ENCODE data around the gene KCNG2. TPM values are rescaled to one million over a fixed set of nuclear protein-coding genes. Genes with fewer than 3 reads are reported as not detected.

The KCNG2 gene
- total RNA-seq, 4 donors from 2014 or later, result 0.55 TPM; not detected in 3

DNA sequence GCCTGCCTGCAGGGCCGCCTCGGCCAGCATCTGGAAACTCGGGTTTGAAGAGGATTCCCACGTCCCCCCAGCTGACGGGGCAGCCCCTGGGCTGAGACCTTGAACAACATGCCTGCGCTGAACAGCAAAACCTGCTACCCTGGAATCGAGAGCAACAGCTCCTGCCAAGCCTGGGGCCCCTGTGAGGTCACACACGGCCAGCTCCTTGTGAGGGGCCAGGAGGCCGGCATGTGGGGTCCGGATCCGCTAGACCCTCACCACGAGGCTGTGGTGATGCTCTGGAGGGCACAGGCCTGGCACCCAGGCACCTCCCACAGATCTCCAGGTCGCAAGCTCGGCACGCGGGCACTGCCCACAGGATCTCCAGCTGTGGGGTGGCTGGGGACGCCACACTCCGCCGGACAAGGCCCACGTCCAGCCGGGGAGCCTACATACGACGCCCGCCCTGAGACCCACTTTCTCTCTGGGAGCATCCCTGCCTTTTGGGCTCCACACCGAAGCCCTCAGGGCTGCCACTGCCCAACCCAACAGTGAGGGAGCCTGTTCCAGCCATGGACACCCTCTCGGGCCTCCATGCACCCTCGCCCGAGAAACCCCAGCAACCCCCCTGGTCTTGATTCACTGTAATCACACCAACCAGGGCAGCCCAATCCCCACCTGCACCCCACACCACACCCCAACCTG lies 119.6 kb downstream of the KCNG2 start:
- in situ Hi-C loops (cut with MboI; ENCODE audit: low sequenced_read_pairs in 4 of 4) (no loop called here), intact Hi-C loops (cut with DNase I; ENCODE audit: low total_unique reads) (no loop called here)
- no peak overlapping the region for H3K27ac ChIP-seq
- no peak overlapping the region for H3K4me3 ChIP-seq
- H3K4me1 ChIP-seq, result peaks cover 7 to 11% of the 10 kb centered on the region in 2 donors
- TF ChIP-seq, protein P1, sequence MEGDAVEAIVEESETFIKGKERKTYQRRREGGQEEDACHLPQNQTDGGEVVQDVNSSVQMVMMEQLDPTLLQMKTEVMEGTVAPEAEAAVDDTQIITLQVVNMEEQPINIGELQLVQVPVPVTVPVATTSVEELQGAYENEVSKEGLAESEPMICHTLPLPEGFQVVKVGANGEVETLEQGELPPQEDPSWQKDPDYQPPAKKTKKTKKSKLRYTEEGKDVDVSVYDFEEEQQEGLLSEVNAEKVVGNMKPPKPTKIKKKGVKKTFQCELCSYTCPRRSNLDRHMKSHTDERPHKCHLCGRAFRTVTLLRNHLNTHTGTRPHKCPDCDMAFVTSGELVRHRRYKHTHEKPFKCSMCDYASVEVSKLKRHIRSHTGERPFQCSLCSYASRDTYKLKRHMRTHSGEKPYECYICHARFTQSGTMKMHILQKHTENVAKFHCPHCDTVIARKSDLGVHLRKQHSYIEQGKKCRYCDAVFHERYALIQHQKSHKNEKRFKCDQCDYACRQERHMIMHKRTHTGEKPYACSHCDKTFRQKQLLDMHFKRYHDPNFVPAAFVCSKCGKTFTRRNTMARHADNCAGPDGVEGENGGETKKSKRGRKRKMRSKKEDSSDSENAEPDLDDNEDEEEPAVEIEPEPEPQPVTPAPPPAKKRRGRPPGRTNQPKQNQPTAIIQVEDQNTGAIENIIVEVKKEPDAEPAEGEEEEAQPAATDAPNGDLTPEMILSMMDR (IDR thresholded peaks at IDR 0.05 in 4 of 5, conservative IDR thresholded peaks at IDR 0.05 in 1 of 5), result no peak
- no peak for TF ChIP-seq POLR2A (IDR thresholded peaks at IDR 0.05)
- H3K36me3 ChIP-seq, result peaks cover 0 to 23% of the 10 kb centered on the region in 2 donors
- H3K9me3 ChIP-seq, result no peaks in the 10 kb centered on the region
- DNase-seq (peak in 1 of 2 donors; percentile 8), ATAC-seq (no peak)
- no peaks in the 10 kb centered on the region for H3K27me3 ChIP-seq

DNA sequence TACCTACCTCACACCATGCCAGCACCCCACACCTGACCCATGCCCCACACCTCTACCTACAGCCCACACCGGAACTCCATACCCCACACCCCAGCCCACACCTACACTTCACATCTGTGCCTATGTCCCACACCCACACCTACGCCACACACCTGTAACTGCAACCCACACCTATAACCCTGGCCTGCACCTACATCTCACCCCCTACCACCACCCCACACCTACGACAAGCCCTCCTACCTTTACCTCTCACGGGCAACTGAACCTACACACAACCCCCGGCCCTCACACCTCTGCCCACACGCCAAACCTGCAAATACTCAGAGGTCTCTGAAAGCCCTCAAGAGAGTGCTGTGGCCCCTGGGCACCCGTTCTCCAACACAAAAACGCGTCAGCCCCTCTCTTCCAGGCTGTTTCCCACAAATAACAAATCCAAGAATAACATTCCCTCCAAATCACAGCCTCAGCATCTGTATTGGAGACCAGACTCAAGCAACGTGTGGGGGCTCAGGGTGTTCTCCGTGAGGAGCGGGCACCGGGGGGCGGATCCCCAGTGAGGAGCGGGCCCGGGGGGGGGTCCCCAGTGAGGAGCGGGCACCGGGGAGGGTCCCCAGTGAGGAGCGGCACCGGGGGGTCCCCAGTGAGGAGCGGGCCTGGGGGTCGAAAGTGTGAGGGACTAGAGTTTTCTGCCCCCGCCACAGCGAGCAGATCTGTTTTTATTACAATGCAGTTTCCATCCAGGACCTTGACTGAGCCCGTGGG lies 120.3 kb downstream of the KCNG2 start:
- peaks cover 0 to 23% of the 10 kb centered on the region in 2 donors for H3K36me3 ChIP-seq
- no peak overlapping the region for H3K27ac ChIP-seq
- DNase-seq (peak in 1 of 2 donors; percentile 6), ATAC-seq (no peak)
- no peak for TF ChIP-seq POLR2A (IDR thresholded peaks at IDR 0.05)
- TF ChIP-seq, protein P1 (IDR thresholded peaks at IDR 0.05 in 4 of 5, conservative IDR thresholded peaks at IDR 0.05 in 1 of 5), result no peak
- H3K27me3 ChIP-seq, result no peaks in the 10 kb centered on the region
- peaks cover under 1 to 4% of the 10 kb centered on the region in 2 donors for H3K4me1 ChIP-seq
- no peaks in the 10 kb centered on the region for H3K9me3 ChIP-seq
- in situ Hi-C loops (cut with MboI; ENCODE audit: low sequenced_read_pairs in 4 of 4) (no loop called here), intact Hi-C loops (cut with DNase I; ENCODE audit: low total_unique reads) (no loop called here)
- no peak overlapping the region for H3K4me3 ChIP-seq

DNA sequence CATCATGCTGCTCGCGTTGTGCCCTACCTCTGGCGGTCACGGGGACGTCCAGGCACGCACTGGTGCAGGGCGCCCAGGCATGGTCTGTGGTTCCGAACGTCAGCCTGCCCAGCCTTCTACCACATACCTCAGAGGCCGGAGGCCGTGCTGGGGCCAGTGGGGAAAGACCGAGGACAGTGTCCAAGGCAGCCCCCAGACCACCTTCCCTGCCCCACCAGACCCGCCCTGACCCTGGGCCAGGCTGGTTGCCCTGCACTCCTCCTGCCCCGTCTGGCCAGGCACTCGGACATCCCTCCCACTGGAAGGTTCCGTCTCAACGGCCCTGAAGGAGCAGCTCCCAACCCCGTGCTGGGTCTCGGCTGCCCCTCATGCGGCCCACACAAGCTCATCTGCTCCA lies 120.9 kb downstream of the KCNG2 start:
- in situ Hi-C loops (cut with MboI; ENCODE audit: low sequenced_read_pairs in 4 of 4), result no loop called here
- intact Hi-C loops (cut with DNase I; ENCODE audit: low total_unique reads), result no loop called here
- H3K9me3 ChIP-seq, result no peaks in the 10 kb centered on the region
- ATAC-seq, result no peak
- H3K27ac ChIP-seq, result no peak overlapping the region
- no peak for DNase-seq
- no peaks in the 10 kb centered on the region for H3K27me3 ChIP-seq
- H3K4me3 ChIP-seq, result no peak overlapping the region
- TF ChIP-seq POLR2A (IDR thresholded peaks at IDR 0.05), result no peak
- TF ChIP-seq, protein P1 (IDR thresholded peaks at IDR 0.05 in 4 of 5, conservative IDR thresholded peaks at IDR 0.05 in 1 of 5), result no peak
- H3K36me3 ChIP-seq, result peaks cover 0 to 23% of the 10 kb centered on the region in 2 donors
- H3K4me1 ChIP-seq, result no peaks in the 10 kb centered on the region

DNA sequence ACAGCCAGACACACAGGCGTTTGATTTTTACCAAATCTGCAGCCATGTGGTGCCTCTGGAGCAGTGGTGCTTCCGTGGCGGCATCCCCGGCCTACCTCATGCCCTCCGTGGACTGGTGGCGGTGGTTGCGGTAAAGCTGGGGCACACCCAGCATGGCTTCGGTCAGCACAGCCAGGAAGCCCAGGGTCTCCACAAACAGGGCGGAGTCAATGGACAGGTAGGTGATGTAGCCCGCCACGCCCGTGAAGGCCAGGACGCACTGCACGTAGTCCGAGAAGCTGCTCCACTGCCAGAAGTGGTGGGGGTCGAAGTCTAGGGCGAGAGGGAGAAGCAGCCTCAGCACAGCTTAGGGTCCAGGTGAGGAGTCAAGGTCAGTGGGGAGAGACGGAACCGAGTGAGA lies 121.4 kb downstream of the KCNG2 start:
- Histone ChIP-seq H3K4me3 (no peak overlapping the region), H3K4me1 (peaks cover 0 to 2% of the 10 kb centered on the region in 2 donors), H3K27me3 (no peaks in the 10 kb centered on the region), H3K36me3 (peaks cover 0 to 23% of the 10 kb centered on the region in 2 donors), H3K9me3 (no peaks in the 10 kb centered on the region), H3K27ac (no peak overlapping the region)
- ATAC-seq (no peak), DNase-seq (peak in 1 of 2 donors; percentile 9)
- intact Hi-C loops (cut with DNase I; ENCODE audit: low total_unique reads) (no loop called here), in situ Hi-C loops (cut with MboI; ENCODE audit: low sequenced_read_pairs in 4 of 4) (no loop called here)
- TF ChIP-seq, protein P1 (IDR thresholded peaks at IDR 0.05 in 4 of 5, conservative IDR thresholded peaks at IDR 0.05 in 1 of 5), result no peak
- no peak for TF ChIP-seq POLR2A (IDR thresholded peaks at IDR 0.05)
